NCI-H524 treated with DMSO at 0.1 percent for 48 hours (cell line): ENCODE results near the gene TBCD.

Experiments
- DNase-seq: peaks from one replicate; lab custom pipeline; 2025; lab: John Stamatoyannopoulos, UW

TBCD gene

GRCh38 chr17:82858376-82859126, 106.7 kb downstream of the TBCD start:
- no peak for DNase-seq

DNA sequence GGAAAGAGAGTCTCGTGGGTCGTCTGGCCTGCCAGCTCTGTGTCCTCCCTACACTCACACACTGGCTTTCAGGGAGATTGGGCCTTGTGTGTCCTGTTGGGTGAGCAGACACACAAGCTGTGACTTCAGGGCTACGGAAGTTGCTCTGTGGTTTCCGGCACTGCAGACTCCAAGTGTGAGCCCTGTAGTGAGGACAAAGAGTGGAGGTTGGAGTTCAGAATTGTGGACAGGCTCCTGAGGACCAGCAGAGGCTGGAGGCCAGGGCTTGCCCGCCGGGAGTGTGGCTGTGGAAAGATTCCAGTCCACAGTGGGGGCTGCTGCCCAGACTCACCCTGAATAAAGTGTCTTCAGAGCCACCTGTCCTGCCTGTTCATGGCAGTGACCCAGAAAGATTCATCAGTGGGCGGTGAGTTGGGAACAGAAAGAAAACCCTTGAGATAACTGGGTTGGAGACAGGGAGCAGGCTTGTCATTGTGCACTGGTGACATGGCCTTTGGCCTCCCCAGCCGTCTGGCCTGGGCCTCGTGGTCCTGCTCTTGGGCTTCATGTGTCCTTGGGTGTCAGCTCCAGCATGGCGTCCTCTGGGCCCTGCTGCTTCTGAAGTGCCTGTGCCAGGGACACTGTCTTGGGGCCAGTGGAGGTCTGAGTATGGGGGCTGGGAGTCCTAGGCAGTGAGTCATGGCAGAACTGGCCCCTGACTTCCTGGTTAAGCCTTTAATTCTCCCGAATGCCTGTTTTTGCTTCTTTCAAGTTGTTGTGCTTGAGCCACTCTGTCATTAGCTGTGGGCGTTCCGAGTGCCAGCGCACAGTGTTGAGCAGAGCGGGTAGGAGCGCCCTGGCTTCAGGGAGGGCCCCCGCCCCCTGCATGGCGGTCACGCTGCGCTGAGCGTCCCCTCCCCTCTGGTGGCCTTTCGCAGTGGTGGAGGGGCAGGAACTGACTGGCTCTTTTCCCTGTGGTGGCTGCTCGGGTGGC, 107.9 kb downstream of the TBCD start:
- DNase-seq, result no peak

- no peak for DNase-seq
These were observed 108.9 kb downstream of the TBCD start for GRCh38 chr17:82860606-82861392.

DNA sequence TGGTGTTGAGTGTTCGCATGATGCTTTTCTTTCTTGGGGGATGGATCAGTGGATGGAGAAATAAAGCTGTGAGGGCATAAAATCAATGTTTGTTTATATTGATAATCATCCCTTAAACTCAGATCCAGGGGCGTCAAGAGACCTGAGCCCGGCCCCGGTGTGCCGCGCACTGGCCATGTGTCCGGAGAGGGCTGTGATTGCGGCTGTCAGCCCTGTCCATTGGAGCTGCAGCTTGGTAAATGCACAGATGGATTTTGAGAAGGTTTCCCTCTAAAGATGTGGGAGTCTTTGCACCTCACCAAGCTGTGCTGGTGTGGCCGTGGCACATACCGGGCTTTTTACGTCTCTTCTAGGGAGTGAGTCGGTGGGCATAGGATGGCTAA, 109.5 kb downstream of the TBCD start:
- DNase-seq, result no peak

DNA sequence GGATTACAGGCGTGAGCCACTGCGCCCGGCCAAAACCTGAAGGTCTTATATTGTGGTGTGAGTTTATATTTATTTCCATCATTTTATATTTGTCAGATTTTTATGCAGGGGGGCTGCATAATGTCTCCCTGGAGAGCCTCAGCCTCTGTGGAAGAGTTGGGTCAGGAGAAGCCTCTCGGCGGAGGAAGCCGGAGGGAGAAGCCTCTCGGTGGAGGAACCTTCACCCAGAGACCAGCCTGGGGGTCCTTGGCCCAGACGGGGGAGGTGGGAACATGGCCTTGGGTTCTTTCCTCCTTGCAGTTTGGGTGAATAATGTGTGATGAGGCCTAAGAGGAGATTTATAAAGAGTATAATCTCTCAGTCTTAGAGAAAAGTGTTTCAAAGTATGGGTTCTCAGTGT, 110.3 kb downstream of the TBCD start:
- no peak for DNase-seq

DNA sequence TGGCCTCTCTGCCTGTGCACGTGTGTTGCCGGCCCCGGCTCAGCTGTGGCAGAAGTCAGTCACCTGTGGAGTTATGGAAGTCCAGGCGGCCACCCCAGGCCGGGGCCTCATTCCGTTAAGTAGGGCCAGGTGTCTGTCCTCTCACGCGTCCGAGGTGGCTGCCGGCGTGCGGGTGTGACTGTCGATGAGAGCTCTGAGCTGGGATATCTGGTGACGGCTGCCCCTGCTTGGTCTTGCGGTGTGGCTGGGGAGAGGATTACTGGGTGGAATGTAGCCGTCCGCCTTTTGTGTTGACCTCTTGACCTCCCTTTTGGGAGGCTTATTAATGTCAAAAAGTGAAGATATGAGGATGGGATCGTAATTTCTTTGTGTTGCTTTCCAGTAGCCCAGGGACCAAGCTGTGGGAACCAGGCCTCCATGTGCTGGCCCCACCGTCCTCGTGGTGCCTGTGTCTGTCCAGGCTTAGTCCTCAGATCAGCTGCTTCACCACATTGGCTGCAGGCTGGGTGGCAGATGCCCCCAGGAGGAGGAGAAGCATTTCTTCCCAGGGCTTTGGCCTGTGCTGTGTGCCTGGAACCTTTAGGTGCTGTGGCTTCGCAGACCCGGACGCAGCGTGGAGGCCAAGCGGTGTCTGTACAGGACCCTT, 111.0 kb downstream of the TBCD start:
- DNase-seq, result no peak

DNA sequence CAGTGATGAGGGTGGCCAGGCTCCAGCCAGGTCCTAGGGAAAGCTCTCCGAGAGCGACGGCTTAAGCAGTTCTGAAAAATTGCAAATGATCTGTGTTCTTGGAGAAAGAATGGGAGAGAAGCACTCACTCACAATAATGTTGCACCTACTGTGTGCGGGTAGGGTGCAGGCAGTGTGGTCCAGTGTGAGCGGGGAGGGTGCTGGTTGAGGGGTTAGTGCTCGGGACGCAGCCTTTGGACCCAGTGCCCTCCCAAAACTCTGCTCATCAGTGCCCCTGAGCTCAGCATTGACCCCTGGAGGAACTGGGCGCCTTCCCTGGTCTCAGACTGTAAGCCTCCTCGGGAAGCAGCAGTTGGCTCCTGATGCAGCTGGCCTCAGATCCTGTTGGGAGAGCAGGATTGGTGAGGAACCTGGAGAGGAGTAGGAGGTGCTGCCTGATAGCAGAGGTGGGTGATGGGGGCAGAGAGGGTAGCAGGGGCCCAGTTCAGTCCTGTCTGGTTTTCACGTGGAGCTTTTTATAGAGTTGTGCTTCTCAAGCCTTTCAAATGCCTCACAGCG, 111.6 kb downstream of the TBCD start:
- no peak for DNase-seq

DNA sequence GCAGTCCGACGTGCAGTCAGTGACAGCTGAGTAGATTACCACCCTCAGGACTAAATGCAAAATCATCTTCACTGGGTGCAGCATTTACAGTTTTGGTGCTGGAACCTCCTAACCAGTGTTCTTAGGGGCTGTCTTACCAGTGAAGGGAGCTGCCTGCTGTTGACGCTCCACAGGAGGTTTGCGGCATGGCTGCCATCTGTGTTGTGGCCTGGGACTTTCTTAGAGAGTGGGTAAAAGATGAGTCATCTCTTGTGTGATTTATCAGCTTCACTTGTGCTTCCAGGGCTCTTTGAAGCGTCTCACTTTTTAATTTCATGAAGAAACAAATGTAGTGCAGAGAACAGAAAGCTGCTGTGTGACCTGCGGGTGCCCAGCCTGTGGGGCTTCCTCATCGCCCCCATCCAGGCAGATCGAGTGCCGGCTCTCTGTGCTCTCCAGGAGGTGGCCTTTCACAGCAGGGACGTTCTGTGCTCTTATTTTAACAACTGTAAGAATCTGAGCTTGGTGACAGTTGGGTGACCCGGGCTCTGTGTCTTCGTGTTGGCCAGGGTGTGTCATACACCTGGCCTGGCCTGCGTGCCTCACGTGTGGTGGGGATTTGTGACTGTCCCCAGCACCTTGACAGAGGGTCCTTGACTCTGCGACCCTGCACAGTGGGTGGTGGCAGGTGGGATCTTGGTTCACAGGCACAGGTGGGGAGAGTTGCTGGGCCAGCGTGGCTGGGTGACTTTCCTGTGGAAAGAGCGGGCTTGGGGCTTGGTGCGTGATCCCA, 112.3 kb downstream of the TBCD start:
- DNase-seq, result no peak

DNA sequence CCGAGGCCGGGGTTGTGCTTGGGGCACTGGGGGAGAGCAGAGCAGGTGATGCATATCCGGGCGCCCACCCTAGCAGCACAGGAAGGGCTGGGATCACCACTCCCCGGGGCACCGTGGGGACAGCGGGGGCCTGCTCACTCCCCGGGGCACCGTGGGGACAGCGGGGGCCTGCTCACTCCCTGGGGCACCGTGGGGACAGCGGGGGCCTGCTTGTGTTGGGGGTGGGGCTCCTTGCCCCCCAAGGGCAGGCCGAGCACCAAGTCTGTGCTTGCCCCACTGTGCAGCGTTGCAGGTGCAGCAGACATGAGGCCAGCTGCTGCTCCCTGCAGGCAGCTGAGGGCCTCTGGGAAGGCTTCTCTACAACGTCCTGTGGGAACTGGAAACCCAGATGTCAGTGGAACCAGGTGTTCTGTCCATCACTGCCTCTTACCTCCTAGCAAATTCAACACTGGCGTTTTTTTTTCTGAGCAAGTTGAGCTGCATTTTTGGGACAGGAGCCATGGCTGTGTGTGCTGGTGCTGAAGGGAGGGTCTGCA, 112.9 kb downstream of the TBCD start:
- DNase-seq, result no peak

DNA sequence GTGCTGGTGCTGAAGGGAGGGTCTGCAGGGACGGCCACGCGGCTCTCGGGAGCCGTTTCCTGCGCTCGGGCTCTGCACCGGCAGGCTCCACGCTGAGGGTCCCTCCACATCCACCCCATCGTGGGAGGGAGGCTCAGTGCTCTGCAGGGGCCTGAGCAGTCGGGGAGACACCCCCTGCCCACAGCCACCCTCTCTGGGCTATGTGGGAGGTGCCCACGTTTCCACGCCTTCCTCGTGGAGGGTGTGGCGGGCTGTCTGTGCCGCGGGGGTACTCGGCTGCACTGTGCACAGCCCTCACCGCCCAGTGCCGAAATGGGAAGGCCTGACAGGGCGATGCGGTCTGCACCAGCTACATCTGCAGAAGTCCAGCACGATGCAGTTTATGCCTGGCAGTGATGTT, 113.4 kb downstream of the TBCD start:
- DNase-seq, result no peak

DNA sequence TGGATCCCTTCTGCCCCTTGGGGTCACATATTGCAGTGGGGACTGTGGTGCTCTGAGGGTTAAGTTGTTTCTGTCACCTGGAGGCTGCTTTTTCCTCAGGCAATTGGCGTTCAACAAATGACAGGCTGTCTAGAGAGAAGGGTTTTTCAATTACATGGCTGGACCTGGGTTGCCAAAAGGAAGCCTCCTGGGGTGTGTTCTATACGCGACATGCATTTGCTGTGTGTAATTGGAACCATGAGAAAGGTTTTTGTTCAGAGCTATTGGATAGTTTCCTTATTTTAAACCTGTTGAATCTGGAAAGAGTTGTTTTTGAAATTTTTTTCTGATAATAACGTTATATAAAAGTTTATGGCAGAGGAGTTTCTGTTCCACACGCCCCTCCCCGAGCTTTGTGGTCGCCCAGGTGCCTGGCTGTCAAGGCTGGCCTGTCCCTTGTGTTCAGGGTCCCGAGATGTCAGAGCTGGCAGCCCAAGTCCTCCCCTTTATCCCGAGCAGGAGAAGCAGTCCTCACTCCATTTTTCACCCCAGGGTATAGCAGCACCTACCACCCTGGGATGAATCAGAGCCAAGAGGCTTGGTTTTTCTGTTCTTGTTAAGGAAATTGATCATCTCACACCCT, 114.0 kb downstream of the TBCD start:
- no peak for DNase-seq

DNA sequence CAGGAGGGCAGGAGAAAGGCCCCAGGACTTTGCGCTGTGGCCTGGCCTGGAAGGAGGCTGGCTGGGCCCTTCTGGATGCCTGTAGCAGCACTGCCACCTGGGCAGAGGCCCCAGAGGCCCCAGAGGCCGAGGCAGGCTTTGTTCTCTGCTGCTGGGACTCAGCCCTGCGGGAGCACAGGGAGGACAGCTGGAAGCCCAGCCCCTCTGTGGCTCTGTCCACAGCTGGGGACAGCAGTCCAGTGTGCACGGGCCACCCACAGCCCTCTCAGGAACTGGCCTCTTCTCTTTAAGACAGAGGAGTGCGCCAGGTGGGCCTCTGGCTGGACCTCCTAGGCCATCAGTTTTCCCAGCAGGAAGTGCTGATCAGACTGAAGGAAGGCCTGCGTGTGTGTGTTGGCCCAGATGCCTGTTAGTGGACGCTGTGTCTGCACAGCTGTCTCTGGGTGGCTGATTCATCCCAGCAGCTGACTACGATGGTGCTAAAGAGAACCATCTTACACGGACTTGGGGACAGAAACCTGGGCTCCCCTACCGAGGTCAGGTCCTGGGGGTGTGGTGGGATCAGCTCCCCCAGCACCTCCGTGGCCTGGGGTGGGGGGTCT, 114.8 kb downstream of the TBCD start:
- no peak for DNase-seq

- no peak for DNase-seq
These were observed 116.0 kb downstream of the TBCD start for GRCh38 chr17:82867763-82868325.

GRCh38 chr17:82868715-82869131, 116.9 kb downstream of the TBCD start:
- no peak for DNase-seq

GRCh38 chr17:82869536-82869935, 117.7 kb downstream of the TBCD start:
- no peak for DNase-seq

DNA sequence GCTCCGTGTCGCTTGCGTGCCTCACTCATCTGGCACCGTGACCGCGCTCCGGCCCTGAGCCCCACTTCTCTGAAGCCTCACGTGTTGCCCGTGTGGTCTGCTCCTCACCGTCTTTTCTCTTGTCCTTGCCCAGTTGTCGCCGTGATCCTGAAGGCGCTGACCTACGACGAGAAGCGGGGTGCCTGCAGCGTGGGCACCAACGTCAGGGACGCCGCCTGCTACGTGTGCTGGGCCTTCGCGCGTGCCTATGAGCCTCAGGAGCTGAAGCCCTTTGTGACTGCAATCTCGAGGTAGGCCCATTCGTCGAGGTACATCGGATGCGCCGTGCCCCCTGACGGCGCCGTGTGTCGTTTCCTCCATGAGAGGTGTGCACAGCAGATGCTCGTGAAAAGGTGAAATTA, 118.2 kb downstream of the TBCD start:
- DNase-seq, result no peak

GRCh38 chr17:82870541-82870940, 118.7 kb downstream of the TBCD start:
- DNase-seq, result no peak

DNA sequence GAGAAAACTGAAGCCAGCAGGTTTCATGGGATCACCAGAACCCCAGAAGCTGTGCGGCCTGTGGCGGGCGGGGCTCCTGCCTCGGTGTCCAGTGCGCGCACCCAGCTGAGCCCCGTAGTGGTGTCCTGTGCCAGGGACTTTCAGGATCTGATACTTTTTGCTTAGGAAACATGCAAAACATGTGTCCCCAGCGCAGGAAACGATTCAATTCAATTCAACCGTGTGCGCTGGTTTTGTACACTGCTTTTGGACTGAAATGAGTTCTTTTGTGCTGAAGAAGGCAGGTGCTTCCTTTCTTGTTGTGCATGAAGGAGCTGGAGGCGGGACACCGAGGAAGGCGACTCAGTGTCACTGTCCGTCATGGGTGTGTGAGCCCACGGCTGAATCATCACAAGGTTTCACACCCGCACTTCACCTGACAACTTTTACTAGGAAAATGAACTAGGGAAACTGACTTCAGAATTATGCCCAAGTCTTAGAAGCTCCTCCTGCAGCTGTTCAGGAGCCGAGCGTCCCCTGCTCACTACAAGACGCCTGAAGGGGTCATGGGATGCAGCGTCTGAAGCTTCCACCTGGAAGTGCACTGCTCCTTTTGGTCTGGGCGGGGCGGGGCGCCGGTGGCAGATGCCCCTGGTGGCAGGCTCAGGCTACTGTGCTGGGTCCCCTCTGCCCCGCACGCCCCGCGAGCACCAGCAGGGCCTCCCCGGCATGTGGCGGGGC, 119.4 kb downstream of the TBCD start:
- DNase-seq, result no peak
